HEK293 (cell line): ENCODE data around the gene HINT3.

Experiments used
- CTCF ChIA-PET: fragments of 350-600 bp; formaldehyde crosslinking; extraction: SDS; loops from one replicate; lab custom pipeline; 2021; ENCODE audit warnings: antibody characterized with exemption; lab: Yijun Ruan, JAX
- POLR2A ChIA-PET: fragments of 300-600 bp; formaldehyde crosslinking; extraction: SDS; loops from one replicate; lab custom pipeline; 2020; ENCODE audit warnings: antibody characterized with exemption, inconsistent platforms; lab: Yijun Ruan, JAX
- H3K27ac ChIP-seq: fragments of 200-500 bp; sonication (Bioruptor generic); 2 replicates; pipeline ENCODE4 v1.5.1; 2014; ENCODE audit warnings: low read depth, low read length, control low read depth, inconsistent platforms; ENCODE audit errors: extremely low read depth
- H3K36me3 ChIP-seq, 2 experiments: fragments of 200-500 bp in 1 of 2; sonication (Bioruptor generic) in 1 of 2; 1 replicate in 1 of 2; 2 replicates in 1 of 2; pipeline ENCODE4 v1.5.1; 2014 to 2017; ENCODE audit warnings: inconsistent platforms in 2 of 2, low read length in 2 of 2; ENCODE audit not compliant: control insufficient read depth in 2 of 2, insufficient read depth in 1 of 2
- H3K4me1 ChIP-seq: fragments of 200-500 bp; sonication (Bioruptor generic); 2 replicates; pipeline ENCODE4 v1.5.1; 2014; ENCODE audit warnings: mild to moderate bottlenecking, low read length, inconsistent platforms; ENCODE audit not compliant: control insufficient read depth, insufficient read depth
- H3K4me3 ChIP-seq: 2 replicates; pipeline ENCODE4 v1.5.1; 2011; ENCODE audit warnings: low read depth, mild to moderate bottlenecking, control low read depth, low read length, moderate library complexity
- H3K9me3 ChIP-seq: fragments of 200-500 bp; sonication (Bioruptor generic); 2 replicates; pipeline ENCODE4 v1.5.1; 2014; ENCODE audit warnings: low read depth, low read length, inconsistent platforms; ENCODE audit not compliant: control insufficient read depth, insufficient read depth
- CTCF ChIP-seq: fragments of 450-650 bp; formaldehyde crosslinking; IDR thresholded peaks from 2 replicates; pipeline ENCODE4 v1.5.1; 2016; ENCODE audit warnings: missing biosample characterization, missing genetic modification characterization
- KLF17 ChIP-seq: fragments of 450-650 bp; formaldehyde crosslinking; IDR thresholded peaks from 2 replicates; pipeline ENCODE4 v1.5.1; 2016; ENCODE audit warnings: missing biosample characterization, missing genetic modification characterization
- REST ChIP-seq: fragments of 450-650 bp; formaldehyde crosslinking; IDR thresholded peaks from 2 replicates; pipeline ENCODE4 v1.5.1; 2016; ENCODE audit warnings: missing biosample characterization, missing genetic modification characterization
- SETDB1 ChIP-seq: IDR thresholded peaks from one replicate; pipeline ENCODE4 v1.6.1; 2017; ENCODE audit warnings: mild to moderate bottlenecking, low read length, moderate library complexity, mixed read lengths; ENCODE audit not compliant: insufficient read length
- ZNF140 ChIP-seq: fragments of 450-650 bp; formaldehyde crosslinking; IDR thresholded peaks from 2 replicates; pipeline ENCODE4 v1.5.1; 2016; ENCODE audit warnings: missing biosample characterization, missing genetic modification characterization
- ZNF311 ChIP-seq: fragments of 450-650 bp; formaldehyde crosslinking; IDR thresholded peaks from 2 replicates; pipeline ENCODE4 v1.5.1; 2017; ENCODE audit warnings: missing biosample characterization, missing genetic modification characterization, borderline replicate concordance
- ZNF362 ChIP-seq: fragments of 450-650 bp; formaldehyde crosslinking; IDR thresholded peaks from 2 replicates; pipeline ENCODE4 v1.5.1; 2016; ENCODE audit warnings: missing biosample characterization, missing genetic modification characterization
- ZNF404 ChIP-seq: fragments of 450-650 bp; formaldehyde crosslinking; IDR thresholded peaks from 2 replicates; pipeline ENCODE4 v1.5.1; 2017; ENCODE audit warnings: missing biosample characterization, missing genetic modification characterization
- ZNF529 ChIP-seq: fragments of 450-650 bp; formaldehyde crosslinking; IDR thresholded peaks from 2 replicates; pipeline ENCODE4 v1.5.1; 2017; ENCODE audit warnings: missing genetic modification characterization, missing biosample characterization; ENCODE audit not compliant: insufficient replicate concordance
- ZNF654 ChIP-seq: fragments of 450-650 bp; formaldehyde crosslinking; IDR thresholded peaks from 2 replicates; pipeline ENCODE4 v1.5.1; 2016; ENCODE audit warnings: low read depth, missing biosample characterization, missing genetic modification characterization
- ZNF664 ChIP-seq: fragments of 450-650 bp; formaldehyde crosslinking; IDR thresholded peaks from 2 replicates; pipeline ENCODE4 v1.5.1; 2016; ENCODE audit warnings: missing biosample characterization, missing genetic modification characterization
- ZSCAN4 ChIP-seq: fragments of 450-650 bp; formaldehyde crosslinking; IDR thresholded peaks from 2 replicates; pipeline ENCODE4 v1.5.1; 2017; ENCODE audit warnings: missing biosample characterization, missing genetic modification characterization
- ZSCAN5A ChIP-seq: fragments of 450-650 bp; formaldehyde crosslinking; IDR thresholded peaks from 2 replicates; pipeline ENCODE4 v1.5.1; 2016; ENCODE audit warnings: missing biosample characterization, missing genetic modification characterization

HINT3 gene

GRCh38 chr6:125952764-125953501 is 3.6 kb upstream of the HINT3 start:
- H3K36me3 ChIP-seq: no peaks in the 10 kb centered on the region
- no peak overlapping the region for H3K4me3 ChIP-seq
- TF ChIP-seq ZNF654 (tag by site-specific recombination) (peak; percentile 40), ZNF529 (peak; percentile 8), ZSCAN5A (tag by site-specific recombination) (no peak), SETDB1 (peak; percentile 94)
- ChIA-PET CTCF (interaction anchor here (0.6 to 5.3 kb wide), 28 partner anchors 11 to 642 kb away, joined by 3 to 39 read pairs (median 4); partner anchors contain the start of genes HEY2 and NCOA7), POLR2A (interaction anchor here (0.6 to 2.8 kb wide), 3 partner anchors 162 to 1336 kb away, joined by 6 to 17 read pairs (median 6); partner anchors contain the start of gene NCOA7)
- no peaks in the 10 kb centered on the region for H3K9me3 ChIP-seq
- H3K4me1 ChIP-seq: no peaks in the 10 kb centered on the region
- no peak overlapping the region for H3K27ac ChIP-seq

- ChIA-PET POLR2A (interaction anchor here (0.6 to 2.8 kb wide), 3 partner anchors 163 to 1337 kb away, joined by 6 to 17 read pairs (median 6); partner anchors contain the start of gene NCOA7), CTCF (interaction anchor here (0.6 to 5.3 kb wide), 26 partner anchors 10 to 640 kb away, joined by 3 to 39 read pairs (median 4); partner anchors contain the start of genes HEY2 and NCOA7)
- Histone ChIP-seq H3K4me1 (no peaks in the 10 kb centered on the region), H3K36me3 (no peaks in the 10 kb centered on the region), H3K27ac (no peak overlapping the region), H3K4me3 (no peak overlapping the region), H3K9me3 (no peaks in the 10 kb centered on the region)
- TF ChIP-seq REST (tag by site-specific recombination): no peak
- TF ChIP-seq CTCF (tag by site-specific recombination): peak; percentile 33; the same call in 1 of the 2 replicates
These were observed 3.1 kb upstream of the HINT3 start for GRCh38 chr6:125953502-125953875.

GRCh38 chr6:125954735-125955339 is 1.7 kb upstream of the HINT3 start:
- CTCF ChIA-PET: interaction anchor here (0.7 to 5.3 kb wide), 18 partner anchors 8 to 1296 kb away, joined by 3 to 62 read pairs (median 16); partner anchors contain the start of gene NCOA7
- TF ChIP-seq ZNF311 (tag by site-specific recombination) (no peak), ZSCAN5A (tag by site-specific recombination) (no peak), KLF17 (tag by site-specific recombination) (no peak), ZNF140 (tag by site-specific recombination) (no peak), ZNF664 (tag by site-specific recombination) (peak; percentile 62; the same call in 1 of the 2 replicates), ZNF362 (tag by site-specific recombination) (no peak), ZNF404 (tag by site-specific recombination) (no peak), ZSCAN4 (no peak)
- H3K4me1 ChIP-seq: no peaks in the 10 kb centered on the region
- no peaks in the 10 kb centered on the region for H3K9me3 ChIP-seq
- POLR2A ChIA-PET: interaction anchor here (1.4 to 3.3 kb wide), 2 partner anchors 41 to 164 kb away, joined by 3 to 54 read pairs; partner anchors contain the start of gene NCOA7
- no peak overlapping the region for H3K4me3 ChIP-seq
- H3K36me3 ChIP-seq: peaks cover 0 to 6% of the 10 kb centered on the region in 2 experiments; a peak in 1 of 3 replicates
- H3K27ac ChIP-seq: no peak overlapping the region
